Colonic mucosa (tissue), 4 donors: Measurements from ENCODE around the gene FMN1. TPM values are rescaled to one million over a fixed set of nuclear protein-coding genes. Genes with fewer than 3 reads are reported as not detected.

Experiments
- DNase-seq: peaks from one replicate; pipeline ENCODE4 v3.0.0-alpha.2; 2020
- H3K27ac ChIP-seq: fragments of 200-600 bp; one replicate; pipeline ENCODE4 v1.8.0; 2021
- H3K27me3 ChIP-seq: fragments of 200-600 bp; one replicate; pipeline ENCODE4 v1.8.0; 2021
- H3K36me3 ChIP-seq: fragments of 200-600 bp; one replicate; pipeline ENCODE4 v1.8.0; 2021
- H3K4me1 ChIP-seq: fragments of 200-600 bp; one replicate; pipeline ENCODE4 v1.8.0; 2021; ENCODE audit warnings: mild to moderate bottlenecking
- H3K4me3 ChIP-seq: fragments of 200-600 bp; one replicate; pipeline ENCODE4 v1.8.0; 2021
- H3K9ac ChIP-seq, 2 donors: one replicate each; pipeline ENCODE4 v1.7.0; 2013; ENCODE audit warnings: control low read depth in 2 of 2, low read depth in 2 of 2, low read length in 2 of 2
- H3K9me3 ChIP-seq: fragments of 200-600 bp; one replicate; pipeline ENCODE4 v1.8.0; 2021
- CTCF ChIP-seq: fragments of 200-600 bp; IDR thresholded peaks from one replicate; pipeline ENCODE4 v1.8.0; 2022; ENCODE audit warnings: antibody characterized with exemption, mild to moderate bottlenecking
- intact Hi-C: fragments of 100-400 bp; cut with DNase I; formaldehyde crosslinking; loops from one replicate; pipeline ENCODE4 v1.14.1; 2022
- total RNA-seq, 2 donors: library from RNA; stranded (reverse); fragmentation: NEBNext Ultra II Directional in 1 of 2; extraction: Animal tissue kit (Norgen Biotek cat#: 25700) in 1 of 2; gene quantifications; one replicate each; pipeline ENCODE4 v1.2.1, GENCODE V29; 2021
- donor health status: healthy.
- donor health status: DM: no; HTN: no; CAD: no.
- donor health status: DM: no; HTN: no; CAD: no.

FMN1 gene
- total RNA-seq, 2 donors from 2014 or later, result 23.5 to 32.0 TPM

- TF ChIP-seq CTCF, result no peak
- Histone ChIP-seq H3K4me3 (no peak overlapping the region), H3K36me3 (no peaks in the 10 kb centered on the region), H3K9ac (no peak overlapping the region), H3K27ac (no peak overlapping the region), H3K4me1 (no peaks in the 10 kb centered on the region), H3K9me3 (no peaks in the 10 kb centered on the region), H3K27me3 (no peaks in the 10 kb centered on the region)
- intact Hi-C loops, result loop anchor here (10.0 kb wide), 1 partner anchor 158 kb away; no protein-coding TSS in a partner anchor
- DNase-seq, result no peak
Measured at GRCh38 chr15:32822739-32823138, 371.8 kb downstream of the FMN1 start.

GRCh38 chr15:32819448-32819847, 375.1 kb downstream of the FMN1 start:
- DNase-seq, result no peak
- Histone ChIP-seq H3K9me3 (no peaks in the 10 kb centered on the region), H3K4me1 (no peaks in the 10 kb centered on the region), H3K4me3 (no peak overlapping the region), H3K9ac (no peak overlapping the region), H3K36me3 (no peaks in the 10 kb centered on the region), H3K27ac (no peak overlapping the region), H3K27me3 (no peaks in the 10 kb centered on the region)
- intact Hi-C loops, result no loop called here
- no peak for TF ChIP-seq CTCF

- no peak for TF ChIP-seq CTCF
- no peak overlapping the region for H3K4me3 ChIP-seq
- no peak for DNase-seq
- H3K27me3 ChIP-seq, result no peaks in the 10 kb centered on the region
- H3K9ac ChIP-seq, result no peak overlapping the region
- no peak overlapping the region for H3K27ac ChIP-seq
- no peaks in the 10 kb centered on the region for H3K4me1 ChIP-seq
- no peaks in the 10 kb centered on the region for H3K36me3 ChIP-seq
- intact Hi-C loops, result no loop called here
- H3K9me3 ChIP-seq, result no peaks in the 10 kb centered on the region
Measured at GRCh38 chr15:32818758-32819447, 375.6 kb downstream of the FMN1 start.

- intact Hi-C loops, result no loop called here
- Histone ChIP-seq H3K36me3 (no peaks in the 10 kb centered on the region), H3K9me3 (no peaks in the 10 kb centered on the region), H3K4me1 (no peaks in the 10 kb centered on the region), H3K27ac (no peak overlapping the region), H3K27me3 (no peaks in the 10 kb centered on the region), H3K4me3 (no peak overlapping the region), H3K9ac (no peak overlapping the region)
- DNase-seq, result no peak
- TF ChIP-seq CTCF, result no peak
Measured at GRCh38 chr15:32817577-32817976, 376.9 kb downstream of the FMN1 start.

- Histone ChIP-seq H3K27me3 (no peaks in the 10 kb centered on the region), H3K27ac (no peak overlapping the region), H3K4me3 (no peak overlapping the region), H3K9ac (no peak overlapping the region), H3K9me3 (no peaks in the 10 kb centered on the region), H3K4me1 (no peaks in the 10 kb centered on the region), H3K36me3 (no peaks in the 10 kb centered on the region)
- no peak for TF ChIP-seq CTCF
- DNase-seq, result no peak
- intact Hi-C loops, result no loop called here
Measured at GRCh38 chr15:32807331-32807730, 387.2 kb downstream of the FMN1 start.
